ENCODE data around the gene PEX13.

PEX13 gene

DNA sequence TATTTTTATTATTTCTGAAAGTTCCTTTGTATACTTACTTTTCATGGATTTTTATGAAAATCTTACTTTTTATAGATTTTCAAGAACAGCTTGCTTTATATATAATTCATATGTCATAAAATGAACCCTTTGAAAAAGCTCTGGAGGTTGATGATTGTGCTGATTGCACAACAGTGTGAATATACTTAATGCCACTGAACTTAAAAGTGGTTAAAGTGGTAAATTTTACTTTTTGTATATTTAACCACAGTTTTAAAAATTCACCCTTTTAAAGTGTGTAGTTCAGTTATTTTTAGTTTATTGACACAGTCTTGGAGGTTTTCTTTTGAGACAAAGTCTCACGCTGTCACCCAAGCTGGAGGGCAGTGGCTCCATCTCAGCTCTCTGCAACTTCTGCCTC lies 56.6 kb downstream of the PEX13 start:
- no peak for DNase-seq (ENCODE audit: low read depth)

DNA sequence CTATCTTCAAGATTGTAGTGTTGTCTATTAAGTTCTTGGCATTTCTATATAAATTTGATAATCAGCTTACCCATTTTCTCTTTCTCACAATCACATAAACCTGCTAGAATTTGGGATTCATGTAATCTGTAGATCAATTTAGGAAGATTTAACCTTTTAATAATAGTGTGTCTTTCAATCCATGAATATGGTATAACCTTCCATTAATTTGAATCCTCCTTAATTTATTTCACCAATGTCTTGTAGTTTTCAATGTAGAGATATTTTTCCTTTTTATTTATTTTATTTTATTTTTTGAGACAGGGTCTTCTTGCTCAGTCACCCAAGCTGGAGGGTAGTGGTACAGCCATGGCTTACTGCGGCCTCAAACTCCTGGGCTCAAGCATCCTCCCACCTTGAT lies 68.4 kb downstream of the PEX13 start:
- no peak for DNase-seq (ENCODE audit: low read depth)

DNA sequence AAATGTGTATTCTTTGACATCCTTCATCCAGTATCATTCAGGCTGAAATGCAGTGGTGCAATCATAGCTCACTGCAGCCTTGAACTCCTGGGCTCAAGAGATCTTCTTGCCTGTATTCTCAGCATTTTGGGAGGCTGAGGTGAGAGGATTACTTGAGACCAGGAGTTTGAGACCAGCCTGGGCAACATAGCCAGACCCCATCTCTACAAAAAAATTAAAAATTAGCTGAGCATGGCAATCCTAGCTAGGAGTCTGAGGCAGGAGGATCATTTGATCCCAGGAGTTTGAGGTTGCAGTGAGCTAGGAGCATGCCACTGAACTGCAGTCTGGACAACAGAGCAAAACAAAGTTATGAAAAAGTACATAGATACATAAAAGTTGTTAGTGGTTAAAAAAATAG lies 72.3 kb downstream of the PEX13 start:
- DNase-seq (ENCODE audit: low read depth) = no peak

DNA sequence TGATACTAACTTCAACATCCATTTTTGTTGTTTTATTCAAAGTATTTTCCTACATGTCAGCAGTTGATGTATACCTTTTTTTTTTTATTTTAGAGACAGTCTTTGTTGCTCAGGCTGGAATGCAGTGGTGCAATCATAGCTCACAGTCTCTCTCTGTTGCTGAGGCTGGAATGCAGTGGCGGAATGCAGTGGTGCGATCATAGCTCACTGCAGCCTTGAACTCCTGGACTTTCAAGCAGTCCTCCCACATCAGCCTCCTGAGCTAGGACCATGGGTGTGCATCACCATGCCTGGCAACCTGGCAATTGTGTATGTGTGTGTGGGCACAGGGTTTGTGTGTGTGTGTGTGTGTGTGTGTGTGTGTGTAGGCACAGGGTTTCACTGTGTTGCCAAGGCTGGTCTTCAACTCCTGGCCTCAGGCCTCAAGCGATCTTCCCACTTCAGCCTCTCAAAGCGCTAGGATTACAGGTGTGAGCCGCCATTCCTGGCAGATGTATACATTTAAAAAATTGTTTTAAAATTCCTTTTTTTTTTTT lies 72.9 kb downstream of the PEX13 start:
- DNase-seq (ENCODE audit: low read depth) = no peak

DNA sequence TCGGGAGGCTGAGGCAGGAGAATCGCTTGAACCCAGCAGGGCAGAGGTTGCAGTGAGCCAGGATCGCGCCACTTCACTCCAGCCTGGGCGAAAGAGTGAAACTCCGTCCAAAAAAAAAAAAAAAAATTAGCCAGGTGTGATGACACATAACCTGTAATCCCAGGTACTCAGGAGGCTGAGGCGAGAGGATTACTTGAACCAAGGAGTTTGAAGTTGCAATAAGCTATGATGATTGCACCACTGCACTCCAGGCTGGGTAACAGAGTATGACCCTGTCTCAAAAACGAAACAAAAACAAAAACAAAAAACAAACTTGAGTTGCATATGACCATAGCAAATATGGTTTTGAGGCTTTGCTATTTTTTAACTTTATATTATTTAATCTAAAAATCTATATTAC lies 74.0 kb downstream of the PEX13 start:
- no peak for DNase-seq (ENCODE audit: low read depth)

DNA sequence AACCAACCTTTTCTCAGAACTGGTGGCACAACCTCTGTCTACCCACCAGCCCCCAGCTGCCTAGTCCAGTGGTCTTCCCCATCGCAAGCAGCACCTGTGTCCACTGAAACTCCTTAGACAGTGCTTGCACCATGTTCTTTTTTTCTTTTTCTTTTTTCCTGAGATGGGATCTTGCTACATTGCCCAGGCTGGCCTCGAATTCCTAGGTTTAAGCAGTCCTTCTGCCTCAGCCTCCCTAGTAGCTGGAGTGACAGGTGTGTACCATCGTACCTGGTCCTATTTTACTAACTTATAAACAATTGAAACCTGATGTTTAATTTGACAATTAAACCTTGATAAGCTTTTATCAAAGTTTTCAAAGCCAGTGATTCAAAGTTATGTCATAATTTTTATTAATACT lies 78.9 kb downstream of the PEX13 start:
- DNase-seq (ENCODE audit: low read depth) = no peak

DNA sequence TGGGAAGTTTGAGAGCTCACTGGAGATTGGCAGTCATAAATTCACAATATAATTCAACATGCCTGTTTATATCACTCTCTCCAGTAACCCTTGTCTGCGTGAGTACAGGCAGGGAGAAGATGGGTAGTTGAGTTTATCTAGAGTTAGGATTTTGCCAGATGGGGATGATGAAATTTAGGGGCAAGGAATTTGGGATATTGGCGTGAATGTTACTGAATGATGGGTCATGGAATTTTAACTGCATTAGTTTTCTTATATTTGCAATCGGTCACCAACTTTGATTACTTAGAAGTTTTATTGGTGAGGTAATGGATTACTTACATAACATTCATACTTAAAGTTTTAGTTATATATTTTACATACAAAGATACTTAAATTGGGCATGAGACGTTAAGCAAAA lies 83.3 kb downstream of the PEX13 start:
- no peak for DNase-seq (ENCODE audit: low read depth)
